Occipital lobe (tissue), 2 donors: ENCODE data around the gene FOSB. TPM values are rescaled to one million over a fixed set of nuclear protein-coding genes. Genes with fewer than 3 reads are reported as not detected.
"Not testable (repeated sequence)": the region's sequence is repeated elsewhere in the genome, so short reads cannot be mapped to it uniquely, and the experiment has no call there.

Experiments used
- DNase-seq: peaks from one replicate; lab custom pipeline; 2025; lab: John Stamatoyannopoulos, UW
- total RNA-seq: library from RNA; depleted of rRNA; stranded (reverse); fragments of >200 nt; gene quantifications from one replicate; pipeline ENCODE4 v1.2.3, GENCODE V29; 2014

FOSB gene
- 2.2 TPM for total RNA-seq

GRCh38 chr19:45467456-45468158 is at the start of gene FOSB:
Gene FOSB, plus strand, starts transcription at chr19:45467996. Its CDS starts 591 bp downstream, at chr19:45468587.
- DNase-seq: peak; percentile 90

GRCh38 chr19:45418802-45419201 is 49.0 kb upstream of the FOSB start:
- no peak for DNase-seq

GRCh38 chr19:45419396-45419795 is 48.4 kb upstream of the FOSB start:
- no peak for DNase-seq

- DNase-seq: no peak
These were observed 47.9 kb upstream of the FOSB start for GRCh38 chr19:45419895-45420294.

GRCh38 chr19:45420356-45420755 is 47.4 kb upstream of the FOSB start:
- no peak for DNase-seq

GRCh38 chr19:45420871-45421270 is 46.9 kb upstream of the FOSB start:
- no peak for DNase-seq

- no peak for DNase-seq
These were observed 45.8 kb upstream of the FOSB start for GRCh38 chr19:45421947-45422498.

GRCh38 chr19:45423033-45423588 is 44.7 kb upstream of the FOSB start:
- no peak for DNase-seq

GRCh38 chr19:45423589-45424190 is 44.1 kb upstream of the FOSB start, which contains the start of gene ERCC1:
Gene ERCC1, minus strand, starts transcription at chr19:45423917. Its CDS starts 543 bp downstream, at chr19:45423374.
- DNase-seq: peak; percentile 85

- DNase-seq: peak; percentile 65
These were observed 43.4 kb upstream of the FOSB start for GRCh38 chr19:45424191-45425058.

GRCh38 chr19:45428384-45429231 is 39.2 kb upstream of the FOSB start:
- DNase-seq: no peak

- DNase-seq: not testable (repeated sequence)
These were observed 37.9 kb upstream of the FOSB start for GRCh38 chr19:45429896-45430295.

- DNase-seq: not testable (repeated sequence)
These were observed 36.8 kb upstream of the FOSB start for GRCh38 chr19:45431008-45431407.

- not testable (repeated sequence) for DNase-seq
These were observed 35.3 kb upstream of the FOSB start for GRCh38 chr19:45432543-45432942.

GRCh38 chr19:45437328-45437727 is 30.5 kb upstream of the FOSB start:
- no peak for DNase-seq

GRCh38 chr19:45439190-45439568 is 28.6 kb upstream of the FOSB start:
- no peak for DNase-seq

- DNase-seq: peak; percentile 80
These were observed 28.1 kb upstream of the FOSB start for GRCh38 chr19:45439569-45440258.

GRCh38 chr19:45440259-45440638 is 27.5 kb upstream of the FOSB start:
- no peak for DNase-seq

GRCh38 chr19:45440873-45441654 is 26.7 kb upstream of the FOSB start:
- DNase-seq: no peak
